Measurements from ENCODE around the gene RPAP3.
A peak's percentile ranks its signal among the peaks of the same experiment; 100 is the strongest.

The RPAP3 gene

DNA sequence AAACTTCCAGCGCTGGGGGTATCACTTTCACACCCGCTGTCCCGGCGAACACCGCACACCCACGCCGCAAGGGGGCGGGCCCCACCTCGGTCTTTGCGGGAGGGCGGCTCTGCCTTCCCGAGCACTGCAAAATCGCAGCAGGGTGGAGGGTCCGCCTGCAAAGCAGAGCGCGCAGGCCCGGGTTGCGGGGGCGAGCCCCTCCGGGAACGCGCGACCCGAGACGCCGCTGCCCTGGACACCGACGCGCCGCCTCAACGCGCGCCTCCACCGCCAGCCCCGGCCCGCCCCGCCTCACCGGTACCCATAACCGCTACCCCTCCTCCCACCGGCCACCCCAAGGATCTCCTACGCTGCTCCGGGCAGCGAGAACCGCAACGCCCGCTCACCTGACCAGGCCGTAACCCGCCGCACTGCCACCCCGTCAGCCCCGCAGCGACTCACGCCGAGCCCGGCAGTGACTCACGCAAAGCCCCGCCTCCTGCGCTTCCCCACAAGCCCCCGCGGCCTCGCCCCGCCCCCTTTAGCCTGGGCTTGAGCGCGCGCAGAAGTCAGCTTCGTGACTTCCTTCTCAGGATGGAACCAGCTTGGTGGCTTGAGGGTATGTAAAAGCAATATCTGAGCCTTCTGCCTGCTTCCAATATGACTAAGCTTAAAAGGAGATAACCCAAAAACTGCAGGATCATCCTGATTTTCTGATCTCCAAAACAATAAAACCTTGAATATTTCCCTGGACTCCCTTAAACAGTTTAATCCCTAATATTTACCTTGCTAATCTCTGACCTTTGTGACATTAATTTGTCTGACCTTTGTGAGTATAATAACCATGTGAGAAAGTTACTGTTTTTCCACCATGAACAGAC is at the start of gene RPAP3:
Gene RPAP3 (minus strand): TSS at position 465 of the 860 bp plus-strand sequence. CDS start 3,190 bp downstream, outside the sequence.
- DNase-seq, result peak; percentile 98

GRCh38 chr12:47754881-47755280 is 49.1 kb upstream of the RPAP3 start:
- DNase-seq, result no peak

DNA sequence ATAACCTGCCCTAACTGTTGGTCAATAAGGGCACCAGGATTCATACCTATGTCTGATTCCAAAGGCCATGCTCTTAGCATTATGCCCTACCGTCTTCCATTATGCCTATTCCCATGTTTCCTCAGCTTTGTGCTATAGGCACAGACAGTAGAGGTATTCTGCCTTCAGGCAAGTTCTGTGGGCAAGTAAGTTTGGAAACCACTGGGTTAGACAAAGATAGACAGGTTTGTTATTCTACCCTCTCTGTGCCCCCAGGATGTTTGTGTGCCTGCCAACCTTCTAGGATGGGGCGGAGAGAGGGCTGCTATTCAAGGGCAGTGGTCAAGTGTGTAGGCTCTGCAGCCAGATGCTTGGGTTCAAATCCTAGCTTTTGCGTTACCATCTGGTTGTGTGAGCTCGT is 48.3 kb upstream of the RPAP3 start:
- no peak for DNase-seq

- DNase-seq, result no peak
Observed at GRCh38 chr12:47753021-47754001, 47.5 kb upstream of the RPAP3 start.

DNA sequence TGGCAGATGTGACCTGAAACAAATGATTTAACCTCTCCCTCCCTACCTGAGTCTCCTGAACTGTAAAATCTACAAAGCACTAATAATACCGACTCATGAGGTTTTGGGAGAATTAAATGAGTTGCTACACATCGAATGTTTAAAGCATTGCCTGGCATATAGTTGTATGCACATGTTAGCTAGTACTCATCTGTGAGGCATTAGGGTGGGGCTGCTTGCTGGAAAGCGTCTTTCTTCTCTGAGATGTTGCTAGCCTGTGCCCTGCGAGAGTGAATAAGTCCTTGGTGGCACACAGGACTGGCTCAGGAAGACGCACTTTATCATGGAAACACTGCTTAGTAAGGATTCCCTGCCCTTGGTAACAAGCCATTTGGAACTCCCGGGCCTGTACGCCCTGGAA is 46.7 kb upstream of the RPAP3 start:
- no peak for DNase-seq

DNA sequence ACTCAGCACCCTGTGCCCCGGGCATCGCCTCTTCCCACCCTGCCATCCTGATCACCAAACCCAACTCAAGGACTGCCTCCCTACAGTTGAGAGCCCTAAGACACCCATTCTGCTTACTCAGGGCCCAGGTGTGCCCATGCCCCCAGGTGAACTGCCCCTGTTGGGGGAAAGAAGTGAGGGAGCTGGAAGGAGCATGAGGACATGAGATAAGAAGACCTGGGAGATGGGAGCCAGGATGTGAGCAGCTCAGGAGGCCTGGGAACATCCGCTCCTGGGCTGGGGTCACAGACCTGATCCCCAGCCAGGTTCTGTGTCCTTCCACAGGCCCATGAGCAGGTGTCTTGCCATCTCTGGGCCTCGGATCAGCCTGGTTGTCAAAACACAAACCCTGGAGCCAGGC is 46.3 kb upstream of the RPAP3 start:
- DNase-seq, result no peak

GRCh38 chr12:47751561-47751960 is 45.7 kb upstream of the RPAP3 start:
- no peak for DNase-seq

- no peak for DNase-seq
Observed at GRCh38 chr12:47750916-47751470, 45.2 kb upstream of the RPAP3 start.

GRCh38 chr12:47750229-47750798 is 44.5 kb upstream of the RPAP3 start:
- no peak for DNase-seq

- DNase-seq, result no peak
Observed at GRCh38 chr12:47748899-47749298, 43.1 kb upstream of the RPAP3 start.

- no peak for DNase-seq
Observed at GRCh38 chr12:47748507-47748828, 42.6 kb upstream of the RPAP3 start.

DNA sequence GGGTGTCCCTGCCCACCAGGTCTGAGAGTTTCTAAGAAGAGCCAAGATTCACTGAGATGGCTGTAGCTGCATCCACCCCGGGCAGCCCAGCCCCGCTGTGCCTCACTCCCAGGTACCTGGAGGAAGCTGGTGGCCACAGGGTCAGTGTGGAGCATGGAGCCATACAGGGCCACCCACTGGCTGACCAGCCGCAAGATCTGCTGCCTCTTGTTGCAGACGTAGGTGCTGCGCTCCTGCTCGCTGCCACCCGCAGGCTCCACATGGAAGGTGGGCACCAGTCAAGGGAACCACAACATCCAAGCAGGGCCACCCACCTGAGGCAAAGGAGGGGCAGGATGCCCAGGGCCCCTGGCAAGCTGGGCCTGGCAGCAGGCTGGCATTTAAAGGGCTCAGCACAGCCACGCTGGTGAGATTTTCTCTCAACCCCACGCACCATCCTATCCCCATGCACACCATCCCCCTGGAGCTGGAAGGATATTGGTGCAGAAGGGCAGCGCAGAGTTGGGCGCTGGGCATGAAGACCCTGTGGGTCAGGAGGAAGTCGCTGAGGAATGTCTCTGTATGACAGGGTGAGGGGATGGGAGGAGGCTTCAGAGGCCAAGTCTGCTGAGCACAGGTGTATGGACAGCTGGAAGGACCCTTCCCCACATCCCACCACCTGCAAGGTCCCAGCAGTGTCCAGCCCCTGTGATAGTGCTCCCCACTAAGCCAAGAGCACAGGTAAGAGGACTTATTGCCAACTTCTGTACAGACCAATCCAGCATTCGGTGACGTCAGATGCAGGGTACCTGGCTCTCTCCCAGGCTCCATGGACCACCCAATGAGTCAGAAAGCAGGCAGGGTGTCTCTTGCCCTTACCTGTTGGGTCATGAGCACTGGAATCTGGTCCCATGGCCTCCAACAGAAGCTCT is 42.0 kb upstream of the RPAP3 start:
- no peak for DNase-seq

DNA sequence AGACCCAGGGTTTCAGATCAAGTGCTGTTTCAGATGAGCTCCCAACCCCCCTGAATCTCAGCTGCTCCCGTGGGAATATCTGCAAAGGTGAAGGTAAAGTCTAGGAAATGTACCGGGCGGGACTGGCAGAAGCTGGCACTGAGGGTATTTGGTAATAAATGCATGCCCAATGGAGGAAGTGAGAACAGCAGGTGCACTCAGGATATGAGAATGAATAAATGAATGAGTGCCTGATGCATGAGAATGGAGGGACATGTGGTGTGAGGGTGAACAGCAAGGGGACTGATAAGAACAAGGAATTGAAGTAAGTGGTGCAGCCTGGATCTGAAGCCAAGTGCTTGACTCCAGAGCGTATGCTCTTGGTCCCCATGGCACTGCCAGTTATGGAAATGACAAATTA is 41.3 kb upstream of the RPAP3 start:
- no peak for DNase-seq

DNA sequence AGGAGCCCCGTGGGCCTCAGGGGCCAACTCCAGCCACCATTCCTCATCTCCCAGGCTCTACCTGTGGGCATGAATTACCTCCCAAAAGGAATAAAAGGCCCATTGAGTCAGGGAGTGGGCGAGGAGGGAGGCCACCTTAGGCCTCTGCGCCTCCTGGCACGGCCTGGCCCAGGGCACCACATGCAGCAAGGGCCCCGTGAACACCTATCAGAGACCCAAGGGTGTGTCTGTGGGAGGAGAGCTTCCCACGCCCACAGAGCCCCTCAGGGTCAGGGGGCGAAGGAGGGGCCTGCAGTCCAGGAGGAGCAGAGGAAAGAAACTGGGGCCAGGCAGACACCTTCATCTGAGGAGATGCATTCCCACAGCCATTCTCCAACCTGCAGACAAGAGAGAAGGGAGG is 40.7 kb upstream of the RPAP3 start:
- no peak for DNase-seq

GRCh38 chr12:47746073-47746472 is 40.2 kb upstream of the RPAP3 start:
- no peak for DNase-seq

DNA sequence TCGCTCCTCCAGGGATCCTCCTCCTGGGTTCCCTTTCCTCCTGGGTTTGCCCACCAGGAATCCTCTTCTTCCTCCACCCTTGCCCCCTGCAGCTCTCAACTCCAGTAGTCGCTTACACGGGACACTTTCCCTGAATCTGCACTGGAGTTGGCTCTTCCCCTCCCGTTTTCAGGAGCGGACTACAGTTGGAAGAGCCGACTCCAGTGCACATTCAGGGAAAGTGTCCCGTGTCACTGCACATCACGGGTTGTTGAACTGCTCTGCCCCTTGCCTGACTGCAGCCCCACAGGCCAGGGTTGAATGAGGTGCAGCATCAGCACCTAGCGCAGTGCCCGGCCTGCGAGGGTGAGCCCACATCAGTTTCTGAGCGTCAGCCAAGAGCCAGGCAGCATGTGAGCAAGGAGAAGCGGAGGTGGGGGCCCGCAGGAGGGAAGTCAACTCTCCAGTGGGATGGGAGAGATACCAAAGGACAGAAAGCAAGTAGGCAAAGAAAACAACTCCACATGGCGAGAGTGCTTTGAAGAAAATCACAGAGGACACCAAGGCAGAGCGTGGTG is 39.7 kb upstream of the RPAP3 start:
- DNase-seq, result no peak

DNA sequence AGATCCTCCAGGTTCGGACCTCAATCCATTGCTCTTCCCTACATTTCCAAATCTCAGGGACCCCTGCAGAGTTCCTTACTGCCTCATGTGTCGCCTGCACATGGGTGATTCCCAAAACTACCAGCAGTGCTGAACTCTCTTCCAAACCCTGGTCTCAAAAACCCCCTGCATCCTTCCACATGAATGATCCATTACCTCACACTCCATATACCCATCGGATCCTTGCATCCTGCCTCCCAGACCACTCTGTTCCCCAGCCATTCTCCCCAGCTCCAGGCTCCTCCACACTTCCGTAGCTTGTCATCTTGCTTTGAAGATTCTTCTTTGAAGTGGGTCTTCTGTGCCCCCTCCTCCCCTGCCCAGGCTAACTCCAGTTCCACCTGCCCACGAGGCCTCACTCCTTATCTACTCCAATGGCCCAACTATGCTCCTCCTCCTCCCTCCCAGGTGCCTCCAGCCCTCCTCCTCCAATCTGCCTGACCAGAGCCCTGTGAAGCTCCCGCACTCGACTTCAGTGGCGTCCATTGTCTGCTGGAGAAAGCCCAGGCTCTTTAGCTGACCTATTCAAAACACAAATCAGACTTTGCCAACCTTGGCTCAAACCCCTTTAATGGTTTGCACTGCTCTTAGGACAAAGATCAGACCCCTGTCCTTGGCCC is 39.1 kb upstream of the RPAP3 start:
- no peak for DNase-seq

GRCh38 chr12:47744005-47744651 is 38.3 kb upstream of the RPAP3 start:
- peak; percentile 68 for DNase-seq

DNA sequence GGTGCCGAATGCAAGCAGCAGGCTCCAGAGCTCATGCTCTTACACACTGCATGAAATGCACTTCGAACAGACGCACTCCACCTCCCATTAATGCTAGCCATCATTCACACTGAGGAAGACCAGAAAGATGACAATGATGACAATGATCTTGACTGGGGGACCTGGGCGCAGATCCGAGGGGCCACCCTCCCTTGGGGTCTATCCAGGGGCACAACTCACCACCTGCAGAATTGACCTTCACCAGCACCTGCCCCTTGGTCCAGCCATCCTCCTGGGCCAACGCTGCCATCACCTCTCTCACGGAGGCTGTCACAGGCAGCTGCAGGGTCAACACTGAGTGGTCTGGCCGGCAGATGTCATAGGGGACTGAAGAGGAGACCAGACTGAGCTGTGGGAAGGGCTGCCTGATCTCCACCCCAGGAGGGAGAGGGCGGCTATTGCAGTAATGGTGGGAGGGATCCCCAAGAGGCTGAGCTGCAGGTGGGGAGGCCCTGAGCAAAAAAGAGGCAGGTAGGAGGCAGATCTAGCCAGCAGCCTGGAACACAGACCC is 37.6 kb upstream of the RPAP3 start:
- DNase-seq, result no peak

DNA sequence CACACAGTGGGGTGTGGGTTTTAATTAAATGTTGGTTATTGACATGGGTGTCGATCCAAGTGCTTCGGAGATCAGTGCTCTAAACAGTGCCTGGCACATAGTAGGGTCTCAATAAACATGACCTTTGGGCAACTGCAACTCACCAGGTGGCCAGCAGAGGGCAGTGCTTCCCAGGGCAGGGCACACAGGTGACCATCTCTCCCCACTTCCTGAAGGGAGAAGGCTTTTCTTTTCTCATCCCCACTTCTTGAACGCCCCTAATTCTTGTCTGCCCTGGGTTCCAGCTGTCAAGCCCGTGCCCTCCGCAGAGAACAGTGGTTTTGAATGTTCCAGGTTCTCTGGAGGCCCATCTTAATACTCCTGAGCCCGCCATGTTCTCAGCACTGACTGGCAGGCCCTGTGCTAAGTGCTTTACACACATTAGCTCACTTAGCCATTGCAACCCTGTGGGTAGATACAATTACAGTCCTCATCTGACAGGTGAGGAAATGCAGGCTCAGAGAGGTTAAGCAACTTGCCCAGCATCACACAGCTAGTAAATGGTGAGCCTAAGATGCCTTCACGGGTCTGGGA is 36.5 kb upstream of the RPAP3 start:
- peak; percentile 71 for DNase-seq
